ENCODE results near the gene GRIA4.

The GRIA4 gene

GRCh38 chr11:105948918-105949590, 339.2 kb downstream of the GRIA4 start:
- H3K4me3 ChIP-seq (ENCODE audit: low read depth, low read length): no peak overlapping the region
- H3K4me1 ChIP-seq (ENCODE audit: control insufficient read depth, insufficient read depth, low read length): no peaks in the 10 kb centered on the region
- H3K27me3 ChIP-seq (ENCODE audit: control insufficient read depth, insufficient read depth, low read length): no peaks in the 10 kb centered on the region
- no peaks in the 10 kb centered on the region for H3K9me3 ChIP-seq (ENCODE audit: control insufficient read depth, insufficient read depth, low read depth, low read length)
- no peaks in the 10 kb centered on the region for H3K36me3 ChIP-seq (ENCODE audit: control insufficient read depth, insufficient read depth, low read length)
- no peak overlapping the region for H3K9ac ChIP-seq (ENCODE audit: low read length)
- H3K27ac ChIP-seq (ENCODE audit: low read depth, low read length): no peak overlapping the region

- no peaks in the 10 kb centered on the region for H3K9me3 ChIP-seq (ENCODE audit: control insufficient read depth, insufficient read depth, low read depth, low read length)
- H3K27ac ChIP-seq (ENCODE audit: low read depth, low read length): no peak overlapping the region
- H3K9ac ChIP-seq (ENCODE audit: low read length): no peak overlapping the region
- no peaks in the 10 kb centered on the region for H3K27me3 ChIP-seq (ENCODE audit: control insufficient read depth, insufficient read depth, low read length)
- no peak overlapping the region for H3K4me3 ChIP-seq (ENCODE audit: low read depth, low read length)
- no peaks in the 10 kb centered on the region for H3K4me1 ChIP-seq (ENCODE audit: control insufficient read depth, insufficient read depth, low read length)
- H3K36me3 ChIP-seq (ENCODE audit: control insufficient read depth, insufficient read depth, low read length): no peaks in the 10 kb centered on the region
Observed at GRCh38 chr11:105953886-105954285, 344.0 kb downstream of the GRIA4 start.

- H3K9ac ChIP-seq (ENCODE audit: low read length): peak overlapping the region; percentile 69
Observed at GRCh38 chr11:105960252-105961245, 350.7 kb downstream of the GRIA4 start.

GRCh38 chr11:105968021-105968697, 358.3 kb downstream of the GRIA4 start:
- peaks cover 7% of the 10 kb centered on the region; the same call in 1 of the 2 replicates for H3K4me1 ChIP-seq (ENCODE audit: control insufficient read depth, insufficient read depth, low read length)
- no peak overlapping the region for H3K27ac ChIP-seq (ENCODE audit: low read depth, low read length)
- H3K27me3 ChIP-seq (ENCODE audit: control insufficient read depth, insufficient read depth, low read length): no peaks in the 10 kb centered on the region
- no peak overlapping the region for H3K9ac ChIP-seq (ENCODE audit: low read length)
- no peak overlapping the region for H3K4me3 ChIP-seq (ENCODE audit: low read depth, low read length)
- H3K36me3 ChIP-seq (ENCODE audit: control insufficient read depth, insufficient read depth, low read length): no peaks in the 10 kb centered on the region
- no peaks in the 10 kb centered on the region for H3K9me3 ChIP-seq (ENCODE audit: control insufficient read depth, insufficient read depth, low read depth, low read length)

More at GRCh38 chr11:105960252-105961245, 350.7 kb downstream of the GRIA4 start:
- Histone ChIP-seq H3K9me3 (ENCODE audit: control insufficient read depth, insufficient read depth, low read depth, low read length) (no peaks in the 10 kb centered on the region), H3K36me3 (ENCODE audit: control insufficient read depth, insufficient read depth, low read length) (no peaks in the 10 kb centered on the region), H3K27ac (ENCODE audit: low read depth, low read length) (peak overlapping the region; percentile 69; the same call in 1 of the 2 replicates), H3K27me3 (ENCODE audit: control insufficient read depth, insufficient read depth, low read length) (no peaks in the 10 kb centered on the region), H3K4me3 (ENCODE audit: low read depth, low read length) (peak overlapping the region; percentile 51), H3K4me1 (ENCODE audit: control insufficient read depth, insufficient read depth, low read length) (peaks cover 13% of the 10 kb centered on the region)

GRCh38 chr11:105969756-105970155, 359.9 kb downstream of the GRIA4 start:
- Histone ChIP-seq H3K4me1 (ENCODE audit: control insufficient read depth, insufficient read depth, low read length) (peaks cover 7% of the 10 kb centered on the region; the same call in 1 of the 2 replicates), H3K9ac (ENCODE audit: low read length) (no peak overlapping the region), H3K4me3 (ENCODE audit: low read depth, low read length) (no peak overlapping the region), H3K27me3 (ENCODE audit: control insufficient read depth, insufficient read depth, low read length) (no peaks in the 10 kb centered on the region), H3K9me3 (ENCODE audit: control insufficient read depth, insufficient read depth, low read depth, low read length) (no peaks in the 10 kb centered on the region), H3K36me3 (ENCODE audit: control insufficient read depth, insufficient read depth, low read length) (no peaks in the 10 kb centered on the region), H3K27ac (ENCODE audit: low read depth, low read length) (no peak overlapping the region)

- no peak overlapping the region for H3K9ac ChIP-seq (ENCODE audit: low read length)
- H3K27me3 ChIP-seq (ENCODE audit: control insufficient read depth, insufficient read depth, low read length): no peaks in the 10 kb centered on the region
- H3K4me1 ChIP-seq (ENCODE audit: control insufficient read depth, insufficient read depth, low read length): no peaks in the 10 kb centered on the region
- no peak overlapping the region for H3K4me3 ChIP-seq (ENCODE audit: low read depth, low read length)
- no peaks in the 10 kb centered on the region for H3K36me3 ChIP-seq (ENCODE audit: control insufficient read depth, insufficient read depth, low read length)
- no peaks in the 10 kb centered on the region for H3K9me3 ChIP-seq (ENCODE audit: control insufficient read depth, insufficient read depth, low read depth, low read length)
- no peak overlapping the region for H3K27ac ChIP-seq (ENCODE audit: low read depth, low read length)
Observed at GRCh38 chr11:105975128-105975527, 365.3 kb downstream of the GRIA4 start.

- H3K36me3 ChIP-seq (ENCODE audit: control insufficient read depth, insufficient read depth, low read length): no peaks in the 10 kb centered on the region
- H3K4me1 ChIP-seq (ENCODE audit: control insufficient read depth, insufficient read depth, low read length): no peaks in the 10 kb centered on the region
- H3K27me3 ChIP-seq (ENCODE audit: control insufficient read depth, insufficient read depth, low read length): no peaks in the 10 kb centered on the region
- no peak overlapping the region for H3K4me3 ChIP-seq (ENCODE audit: low read depth, low read length)
- no peak overlapping the region for H3K27ac ChIP-seq (ENCODE audit: low read depth, low read length)
- H3K9me3 ChIP-seq (ENCODE audit: control insufficient read depth, insufficient read depth, low read depth, low read length): no peaks in the 10 kb centered on the region
- no peak overlapping the region for H3K9ac ChIP-seq (ENCODE audit: low read length)
Observed at GRCh38 chr11:105979997-105980703, 370.3 kb downstream of the GRIA4 start.

GRCh38 chr11:105986554-105986953, 376.7 kb downstream of the GRIA4 start:
- Histone ChIP-seq H3K4me3 (ENCODE audit: low read depth, low read length) (no peak overlapping the region), H3K27me3 (ENCODE audit: control insufficient read depth, insufficient read depth, low read length) (no peaks in the 10 kb centered on the region), H3K27ac (ENCODE audit: low read depth, low read length) (no peak overlapping the region)

GRCh38 chr11:105988197-105988596, 378.3 kb downstream of the GRIA4 start:
- Histone ChIP-seq H3K4me3 (ENCODE audit: low read depth, low read length) (no peak overlapping the region), H3K9me3 (ENCODE audit: control insufficient read depth, insufficient read depth, low read depth, low read length) (no peaks in the 10 kb centered on the region), H3K4me1 (ENCODE audit: control insufficient read depth, insufficient read depth, low read length) (peaks cover 8% of the 10 kb centered on the region; the same call in 1 of the 2 replicates), H3K27me3 (ENCODE audit: control insufficient read depth, insufficient read depth, low read length) (no peaks in the 10 kb centered on the region), H3K27ac (ENCODE audit: low read depth, low read length) (no peak overlapping the region), H3K9ac (ENCODE audit: low read length) (no peak overlapping the region), H3K36me3 (ENCODE audit: control insufficient read depth, insufficient read depth, low read length) (no peaks in the 10 kb centered on the region)

More at GRCh38 chr11:105986554-105986953, 376.7 kb downstream of the GRIA4 start:
- H3K9ac ChIP-seq (ENCODE audit: low read length): no peak overlapping the region
- H3K4me1 ChIP-seq (ENCODE audit: control insufficient read depth, insufficient read depth, low read length): peaks cover 8% of the 10 kb centered on the region; the same call in 1 of the 2 replicates
- no peaks in the 10 kb centered on the region for H3K9me3 ChIP-seq (ENCODE audit: control insufficient read depth, insufficient read depth, low read depth, low read length)
- H3K36me3 ChIP-seq (ENCODE audit: control insufficient read depth, insufficient read depth, low read length): no peaks in the 10 kb centered on the region

- H3K9ac ChIP-seq (ENCODE audit: low read length): no peak overlapping the region
- H3K27me3 ChIP-seq (ENCODE audit: control insufficient read depth, insufficient read depth, low read length): no peaks in the 10 kb centered on the region
- no peak overlapping the region for H3K4me3 ChIP-seq (ENCODE audit: low read depth, low read length)
- H3K27ac ChIP-seq (ENCODE audit: low read depth, low read length): no peak overlapping the region
- peaks cover 1% of the 10 kb centered on the region; the same call in 1 of the 2 replicates for H3K9me3 ChIP-seq (ENCODE audit: control insufficient read depth, insufficient read depth, low read depth, low read length)
- peaks cover 8% of the 10 kb centered on the region; the same call in 1 of the 2 replicates for H3K4me1 ChIP-seq (ENCODE audit: control insufficient read depth, insufficient read depth, low read length)
- no peaks in the 10 kb centered on the region for H3K36me3 ChIP-seq (ENCODE audit: control insufficient read depth, insufficient read depth, low read length)
Observed at GRCh38 chr11:105989124-105989523, 379.3 kb downstream of the GRIA4 start.

All from HUES6 (cell line).